SIG-M5 treated with dmso at 0.1 percent for 504 hours (cell line): Measurements from ENCODE around the gene TTLL8.
"Not testable (repeated sequence)": the region's sequence is repeated elsewhere in the genome, so short reads cannot be mapped to it uniquely, and the experiment has no call there.

Experiments
- DNase-seq: peaks from one replicate; lab custom pipeline; 2025; ENCODE audit not compliant: unreplicated experiment; lab: John Stamatoyannopoulos, UW

The TTLL8 gene

GRCh38 chr22:50058061-50058905 lies at the start of gene TTLL8:
TTLL8 (minus strand) TSS chr22:50058298.
- DNase-seq = no peak

GRCh38 chr22:50107529-50107928 lies 49.4 kb upstream of the TTLL8 start:
- no peak for DNase-seq

GRCh38 chr22:50105208-50106100 lies 47.4 kb upstream of the TTLL8 start:
- no peak for DNase-seq

- DNase-seq = no peak
Measured at GRCh38 chr22:50104141-50104544, 46.0 kb upstream of the TTLL8 start.

GRCh38 chr22:50102946-50103345 lies 44.8 kb upstream of the TTLL8 start:
- no peak for DNase-seq

- no peak for DNase-seq
Measured at GRCh38 chr22:50101870-50102565, 43.9 kb upstream of the TTLL8 start.

- no peak for DNase-seq
Measured at GRCh38 chr22:50098052-50098451, 40.0 kb upstream of the TTLL8 start.

- no peak for DNase-seq
Measured at GRCh38 chr22:50092342-50092741, 34.2 kb upstream of the TTLL8 start.

- DNase-seq = no peak
Measured at GRCh38 chr22:50091092-50091768, 33.1 kb upstream of the TTLL8 start.

GRCh38 chr22:50090412-50090714 lies 32.3 kb upstream of the TTLL8 start:
- DNase-seq = no peak

GRCh38 chr22:50089682-50090411 lies 31.7 kb upstream of the TTLL8 start, which contains the start of gene MOV10L1:
MOV10L1 (plus strand) TSS chr22:50090006; CDS start chr22:50090089, 83 bp downstream.
- DNase-seq = no peak

GRCh38 chr22:50089231-50089630 lies 31.1 kb upstream of the TTLL8 start:
- DNase-seq = no peak

- DNase-seq = no peak
Measured at GRCh38 chr22:50088096-50088495, 30.0 kb upstream of the TTLL8 start.

- no peak for DNase-seq
Measured at GRCh38 chr22:50087646-50088045, 29.5 kb upstream of the TTLL8 start.

- DNase-seq = not testable (repeated sequence)
Measured at GRCh38 chr22:50086975-50087374, 28.9 kb upstream of the TTLL8 start.

GRCh38 chr22:50086526-50086925 lies 28.4 kb upstream of the TTLL8 start:
- no peak for DNase-seq

GRCh38 chr22:50085211-50085972 lies 27.3 kb upstream of the TTLL8 start, which contains the start of gene MLC1:
MLC1 (minus strand) TSS chr22:50085426; CDS start chr22:50084902, 524 bp downstream.
- DNase-seq = peak; percentile 92

GRCh38 chr22:50084614-50085021 lies 26.5 kb upstream of the TTLL8 start:
- DNase-seq = no peak

- no peak for DNase-seq
Measured at GRCh38 chr22:50084080-50084477, 26.0 kb upstream of the TTLL8 start.
